Stimulated activated naive CD8-positive, alpha-beta T cell treated with anti-CD3 and anti-CD28 coated beads, Interleukin-15, Interleukin-2, amounts not matched to agents 100 U/mL and 50 U/mL, for 24 hours (primary cell): Measurements from ENCODE around the gene SDK2.
"Not testable (repeated sequence)": the region's sequence is repeated elsewhere in the genome, so short reads cannot be mapped to it uniquely, and the experiment has no call there.

ENCODE experiments used
- ATAC-seq: fragments of 150-1000 bp; cut with Tn5 transposase; one replicate; pipeline ENCODE4 v1.10.0; 2021
- DNase-seq: peaks from one replicate; pipeline ENCODE4 v3.0.0; 2021

SDK2 gene

DNA sequence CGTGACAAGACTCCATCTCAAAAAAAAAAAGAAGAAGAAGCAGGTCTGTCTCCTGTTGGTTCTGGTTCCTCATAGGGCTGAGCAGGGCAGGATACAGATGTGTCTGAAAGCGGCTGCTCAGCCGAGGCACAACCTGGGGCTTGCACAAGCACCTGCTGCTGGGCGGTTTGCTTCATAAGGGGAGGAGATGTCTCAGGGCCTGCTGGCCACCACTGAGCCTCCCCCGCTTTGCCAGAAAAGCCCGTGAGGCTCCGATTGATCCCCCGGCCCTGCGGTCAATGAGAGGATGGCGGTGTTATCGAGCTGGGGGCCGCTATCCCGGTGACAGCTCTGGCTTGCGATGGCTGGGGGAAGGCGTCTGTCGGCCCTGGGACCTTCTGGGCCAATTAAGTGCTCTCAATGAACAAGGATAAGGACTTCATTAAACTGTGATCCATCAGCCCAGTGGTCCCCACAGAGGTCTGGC, 162.0 kb downstream of the SDK2 start:
- ATAC-seq = no peak
- no peak for DNase-seq

DNA sequence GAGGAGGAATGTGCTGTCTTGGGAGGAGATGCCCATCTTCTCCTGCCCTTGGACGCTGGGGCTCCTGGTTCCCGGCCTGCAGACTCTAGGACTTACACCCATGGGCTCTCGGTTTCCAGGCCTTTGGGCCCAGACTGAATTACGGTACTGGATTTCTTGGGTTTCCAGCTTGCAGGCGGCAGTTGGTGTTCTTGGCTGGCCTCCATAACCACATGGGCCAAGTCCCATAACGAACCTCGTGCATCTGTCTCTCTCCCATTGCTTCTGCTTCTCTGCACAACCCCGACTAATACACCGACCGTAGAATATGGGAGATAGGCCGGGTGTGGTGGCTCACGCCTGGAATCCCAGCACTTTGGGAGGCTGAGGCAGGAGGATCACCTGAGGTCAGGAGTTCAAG, 162.6 kb downstream of the SDK2 start:
- ATAC-seq (no peak), DNase-seq (no peak)

DNA sequence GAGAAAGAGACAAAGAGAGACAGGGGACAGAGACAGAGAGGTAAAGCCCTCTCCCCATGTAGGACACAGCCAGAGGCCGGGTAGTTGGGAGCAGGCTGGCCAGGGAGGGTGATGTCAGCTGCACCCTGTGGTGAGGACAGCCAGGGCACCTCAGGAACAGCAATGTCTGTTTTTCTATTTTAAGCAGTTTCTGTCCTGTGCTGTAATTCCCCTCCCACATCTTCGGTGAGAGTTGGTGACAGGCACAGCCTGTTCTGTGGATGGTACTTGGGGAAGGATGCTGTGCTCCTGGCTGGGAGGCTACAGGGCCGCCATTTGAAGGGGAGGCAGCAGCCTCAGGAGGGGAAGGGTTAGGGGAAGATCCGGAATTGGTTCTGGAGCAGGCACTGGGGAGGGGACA, 163.5 kb downstream of the SDK2 start:
- no peak for DNase-seq
- no peak for ATAC-seq

DNA sequence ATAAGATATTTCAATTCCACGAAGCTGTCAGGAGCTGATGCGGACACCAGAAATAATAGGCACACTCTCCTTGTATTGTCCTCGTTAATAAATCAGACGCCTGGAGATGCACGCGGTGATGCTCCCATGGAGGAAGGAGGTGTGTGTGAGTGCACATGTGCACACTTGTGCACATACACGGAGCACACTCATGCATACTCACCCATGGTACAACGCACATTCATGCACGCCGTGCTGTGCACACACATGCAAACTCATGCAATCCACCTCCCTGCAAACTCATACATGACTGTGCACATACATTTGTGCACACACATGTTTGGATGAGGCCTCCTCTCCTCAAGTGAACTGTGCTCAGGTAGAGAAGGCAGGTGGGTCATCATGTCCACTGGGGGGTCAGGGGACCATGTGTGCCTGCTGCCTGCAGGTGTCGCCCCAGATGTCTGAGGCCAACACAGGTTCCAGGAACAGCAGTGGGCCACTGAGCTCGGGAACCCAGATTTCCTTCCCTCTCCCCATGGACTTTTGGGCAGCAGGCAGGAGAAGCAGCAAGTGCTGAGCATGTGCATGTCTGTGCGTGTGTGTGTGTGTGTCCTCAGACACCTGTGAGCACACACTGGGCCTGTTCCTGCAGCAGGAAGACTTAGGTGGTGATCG, 165.3 kb downstream of the SDK2 start:
- no peak for ATAC-seq

DNA sequence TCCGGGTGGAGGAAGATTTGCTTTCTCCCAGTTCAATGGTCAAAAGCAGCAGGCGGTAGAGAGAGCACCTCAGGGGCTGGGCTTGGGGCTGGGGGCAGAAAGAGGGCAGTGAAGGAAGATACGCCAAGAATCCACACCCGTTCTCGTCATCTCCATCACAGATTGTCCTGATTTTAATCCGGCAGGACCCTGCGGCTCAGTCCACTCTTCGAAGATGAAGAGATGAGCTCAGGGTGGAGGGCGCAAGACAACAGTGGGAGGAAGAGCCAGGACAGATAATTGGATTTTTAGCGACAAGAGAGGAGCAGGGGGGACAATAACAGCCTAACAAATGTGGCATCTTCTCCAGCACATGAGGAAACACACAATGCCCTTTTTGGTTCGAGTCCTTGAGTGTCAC, 165.9 kb downstream of the SDK2 start:
- ATAC-seq (no peak), DNase-seq (no peak)

More for the DNA sequence above, 165.3 kb downstream of the SDK2 start:
- no peak for DNase-seq

DNA sequence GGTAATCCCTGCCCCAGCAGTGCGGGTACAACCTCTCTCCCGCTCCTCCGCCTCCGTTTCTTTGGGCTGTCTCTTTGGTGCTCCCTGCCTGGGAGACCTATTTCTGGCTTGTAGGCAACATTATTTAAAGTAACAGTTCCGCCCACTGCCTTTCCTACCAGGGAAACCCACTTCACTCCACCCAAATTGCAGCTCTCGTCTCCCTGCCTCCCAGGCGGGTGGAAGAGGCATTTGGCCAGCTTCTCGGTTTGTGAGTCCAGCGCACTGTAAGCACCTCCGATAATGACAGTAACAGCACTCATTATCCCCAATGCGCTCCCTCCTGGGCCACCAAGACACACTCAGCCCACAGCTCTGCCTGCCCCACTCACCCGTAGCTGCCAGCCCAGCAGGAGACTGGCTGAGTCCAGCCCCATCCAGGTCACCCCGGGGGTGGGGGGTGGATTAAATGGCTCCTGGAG, 167.3 kb downstream of the SDK2 start:
- no peak for DNase-seq
- ATAC-seq = no peak

DNA sequence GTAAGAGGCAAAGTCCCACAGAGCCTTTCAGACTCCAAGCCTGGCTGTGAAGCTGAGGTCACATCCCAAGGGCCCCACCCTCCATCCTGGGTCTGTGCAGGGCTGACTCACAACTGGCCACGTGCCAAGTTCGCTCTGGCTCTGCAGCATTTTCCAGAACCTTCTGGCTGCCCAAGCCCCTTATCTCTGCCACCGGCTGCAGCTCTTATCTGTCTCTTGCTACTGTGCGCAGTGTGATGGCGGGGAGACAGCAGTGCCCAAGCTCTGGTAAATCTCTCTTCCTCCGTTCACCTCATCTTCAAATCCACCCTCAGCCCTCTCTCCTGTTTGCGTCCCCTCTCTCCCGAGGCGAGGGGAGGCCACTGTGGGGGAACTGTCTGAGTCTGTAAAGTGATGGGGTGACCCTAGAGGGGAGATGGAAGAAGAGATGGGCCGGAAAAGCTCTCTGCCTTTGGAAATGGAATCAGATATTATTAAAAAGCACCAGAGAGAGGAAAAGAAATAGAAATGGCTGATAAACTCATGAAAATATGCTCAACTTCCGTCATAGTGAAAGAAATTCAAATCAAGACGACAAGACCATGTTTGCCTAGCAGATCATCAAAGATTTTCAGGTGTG, 169.8 kb downstream of the SDK2 start:
- peak; percentile 7 for DNase-seq
- no peak for ATAC-seq

DNA sequence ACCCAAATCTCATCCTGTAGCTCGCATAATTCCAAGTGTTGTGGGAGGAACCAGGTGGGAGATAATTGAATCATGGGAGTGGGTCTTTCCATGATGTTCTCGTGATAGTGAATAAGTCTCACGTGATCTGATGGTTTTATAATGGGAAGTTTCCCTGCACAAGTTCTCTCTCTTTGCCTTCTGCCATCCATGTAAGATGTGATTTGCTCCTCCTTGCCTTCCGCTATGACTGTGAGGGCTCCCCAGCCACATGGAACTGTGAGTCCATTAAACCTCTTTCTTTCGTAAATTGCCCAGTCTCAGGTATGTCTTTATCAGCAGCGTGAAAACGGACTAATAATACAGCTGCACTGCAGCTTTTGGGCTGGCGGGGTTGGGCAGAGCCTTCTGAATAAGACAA, 171.5 kb downstream of the SDK2 start:
- DNase-seq, ATAC-seq: not testable (repeated sequence)

DNA sequence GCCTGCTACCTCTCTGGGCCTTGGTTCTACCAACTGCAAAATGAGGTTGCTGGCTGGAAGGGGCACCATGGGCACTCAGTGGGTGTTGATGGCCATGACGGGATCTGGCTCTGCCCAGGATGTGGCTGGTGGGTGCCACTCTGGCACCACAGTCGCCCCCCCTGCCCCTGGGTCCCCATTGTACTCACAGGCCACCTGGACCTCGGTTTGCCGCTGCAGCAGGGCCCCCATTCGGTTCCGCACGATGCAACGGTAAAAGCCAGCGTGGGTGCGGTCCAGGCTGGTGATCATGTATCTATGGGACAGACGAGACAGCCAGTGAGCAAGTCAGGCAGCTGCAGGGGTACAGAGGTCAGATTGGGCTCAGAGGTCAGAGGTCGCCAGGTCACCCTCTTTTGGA, 172.3 kb downstream of the SDK2 start:
- ATAC-seq (no peak), DNase-seq (no peak)

DNA sequence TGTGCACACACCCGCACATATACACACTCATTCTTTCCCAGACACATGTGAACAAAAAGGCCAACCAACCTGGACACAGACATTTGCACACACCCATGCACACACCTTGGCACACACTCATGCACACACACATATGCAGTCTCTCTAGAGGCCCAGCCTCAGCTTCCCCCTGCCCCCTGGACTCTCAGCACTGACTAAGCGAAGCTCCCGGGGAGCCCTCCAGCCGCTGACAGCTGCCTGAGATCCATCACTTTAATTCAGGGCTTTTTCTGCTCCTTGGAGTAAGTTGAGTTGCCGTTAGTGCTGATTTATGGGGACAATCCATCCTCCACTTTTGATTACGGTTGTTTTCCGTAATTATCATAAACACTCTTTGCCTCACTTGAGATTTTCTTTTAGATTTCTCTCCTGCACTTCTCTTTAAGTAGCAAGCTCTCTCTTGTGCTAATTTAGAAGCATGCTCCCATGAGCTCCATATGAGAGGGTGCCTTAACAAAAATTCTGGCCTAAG, 173.9 kb downstream of the SDK2 start:
- no peak for DNase-seq

DNA sequence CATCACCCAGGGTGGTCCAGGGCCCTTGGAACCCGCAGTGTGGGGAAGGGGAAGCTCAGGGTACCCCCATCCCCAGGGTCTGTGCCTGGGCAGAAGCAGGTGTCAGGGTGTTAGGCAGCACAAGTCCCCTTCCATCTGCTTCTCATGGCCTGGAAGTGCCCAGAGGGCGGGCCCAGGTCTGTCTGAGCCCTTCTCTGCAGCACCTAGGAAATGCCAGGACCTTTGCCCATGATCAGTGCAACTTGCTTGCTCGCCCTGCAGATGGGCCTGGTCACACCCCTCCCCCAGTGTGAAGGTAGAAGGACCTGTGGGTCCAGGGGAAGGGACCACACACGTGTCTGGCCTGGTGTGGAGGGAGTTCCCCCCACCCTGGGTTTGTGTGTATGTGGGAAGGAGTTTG, 174.9 kb downstream of the SDK2 start:
- ATAC-seq (no peak), DNase-seq (no peak)

More for the DNA sequence above, 173.9 kb downstream of the SDK2 start:
- no peak for ATAC-seq

DNA sequence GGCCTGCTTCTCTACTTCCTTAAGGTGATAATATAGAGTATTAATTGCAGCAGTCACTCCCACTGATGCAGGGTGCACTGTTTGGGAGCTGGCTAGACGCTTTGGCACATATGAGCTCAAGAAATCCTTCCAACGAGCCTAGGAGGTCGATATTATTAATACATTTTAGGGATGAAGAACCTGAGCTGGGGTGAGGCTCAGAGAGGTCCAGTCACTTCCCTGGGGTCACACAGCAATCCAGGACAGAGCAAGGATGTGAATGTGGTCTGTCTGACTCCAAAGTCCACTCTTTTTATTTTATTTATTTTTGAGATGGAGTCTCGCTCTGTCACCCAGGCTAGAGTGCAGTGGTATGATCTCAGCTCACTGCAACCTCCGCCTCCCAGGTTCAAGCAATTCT, 176.0 kb downstream of the SDK2 start:
- ATAC-seq = no peak

DNA sequence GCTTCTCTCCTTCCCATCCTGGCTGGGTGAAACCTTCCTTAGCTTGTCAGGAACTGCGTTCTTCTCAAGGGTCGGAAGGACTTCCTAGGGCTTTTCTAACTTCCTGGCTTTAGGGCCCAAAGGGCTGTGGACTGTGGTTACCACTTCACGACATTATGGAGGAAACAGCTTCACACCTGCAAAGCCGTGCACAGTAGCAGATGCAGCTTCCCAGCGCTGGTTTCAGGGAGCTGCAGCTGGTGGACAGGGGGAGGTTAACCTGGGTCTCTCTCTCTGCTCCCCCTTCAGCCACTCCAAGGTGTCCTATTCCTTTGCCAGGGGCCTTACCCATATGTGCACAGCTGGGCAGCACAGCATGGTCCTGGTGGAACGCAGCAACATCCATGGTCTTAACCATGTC, 176.6 kb downstream of the SDK2 start:
- DNase-seq (no peak), ATAC-seq (no peak)

More for the DNA sequence above, 176.0 kb downstream of the SDK2 start:
- no peak for DNase-seq

DNA sequence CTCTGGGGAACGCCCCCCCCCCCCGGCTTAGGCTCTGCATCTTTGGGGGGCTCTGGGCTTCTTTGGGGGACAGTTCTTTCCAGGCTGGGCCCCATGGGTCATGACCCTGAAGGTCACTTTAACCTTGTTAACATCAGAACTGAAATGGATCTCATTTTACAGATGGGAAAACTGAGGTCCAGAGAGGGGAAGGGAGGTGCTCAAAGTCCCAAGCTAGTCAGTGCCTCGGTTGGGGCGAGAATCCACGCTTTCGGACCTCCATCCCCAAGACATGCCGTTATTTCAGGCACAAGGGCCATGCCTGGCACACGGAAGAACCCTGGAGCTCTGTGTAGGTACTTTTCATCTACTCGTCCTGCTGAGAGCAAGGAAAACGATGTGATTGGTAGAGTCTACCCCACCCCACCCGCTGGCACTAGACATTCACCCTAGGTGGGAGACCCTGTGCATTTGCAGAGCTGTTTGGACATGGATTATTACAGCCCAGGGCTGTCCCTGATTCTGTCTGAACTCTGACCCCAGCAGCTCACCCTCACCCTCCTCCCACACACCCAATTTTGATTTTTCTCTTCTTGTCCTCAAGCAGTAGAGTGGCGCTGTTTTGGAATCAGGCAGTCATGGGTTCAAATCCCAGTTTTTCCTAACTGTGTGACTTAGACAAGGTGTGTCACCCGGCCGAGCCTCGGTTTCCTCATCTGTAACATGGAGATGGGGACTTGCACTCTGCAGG, 177.4 kb downstream of the SDK2 start:
- ATAC-seq = no peak
- no peak for DNase-seq

DNA sequence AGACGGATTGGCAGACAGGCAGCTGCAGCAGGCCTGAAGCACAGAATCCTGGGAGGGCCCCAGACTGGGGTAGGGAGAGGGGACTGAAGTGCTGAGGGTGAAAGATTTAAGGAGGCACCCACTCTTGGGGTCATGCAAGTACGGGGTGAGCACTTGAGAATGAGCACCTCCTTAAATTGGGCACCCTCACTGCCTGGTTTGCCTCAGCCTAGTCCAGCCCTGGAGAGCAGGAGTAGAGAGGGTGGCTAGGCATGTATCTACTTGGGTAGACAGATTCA, 178.4 kb downstream of the SDK2 start:
- no peak for DNase-seq

DNA sequence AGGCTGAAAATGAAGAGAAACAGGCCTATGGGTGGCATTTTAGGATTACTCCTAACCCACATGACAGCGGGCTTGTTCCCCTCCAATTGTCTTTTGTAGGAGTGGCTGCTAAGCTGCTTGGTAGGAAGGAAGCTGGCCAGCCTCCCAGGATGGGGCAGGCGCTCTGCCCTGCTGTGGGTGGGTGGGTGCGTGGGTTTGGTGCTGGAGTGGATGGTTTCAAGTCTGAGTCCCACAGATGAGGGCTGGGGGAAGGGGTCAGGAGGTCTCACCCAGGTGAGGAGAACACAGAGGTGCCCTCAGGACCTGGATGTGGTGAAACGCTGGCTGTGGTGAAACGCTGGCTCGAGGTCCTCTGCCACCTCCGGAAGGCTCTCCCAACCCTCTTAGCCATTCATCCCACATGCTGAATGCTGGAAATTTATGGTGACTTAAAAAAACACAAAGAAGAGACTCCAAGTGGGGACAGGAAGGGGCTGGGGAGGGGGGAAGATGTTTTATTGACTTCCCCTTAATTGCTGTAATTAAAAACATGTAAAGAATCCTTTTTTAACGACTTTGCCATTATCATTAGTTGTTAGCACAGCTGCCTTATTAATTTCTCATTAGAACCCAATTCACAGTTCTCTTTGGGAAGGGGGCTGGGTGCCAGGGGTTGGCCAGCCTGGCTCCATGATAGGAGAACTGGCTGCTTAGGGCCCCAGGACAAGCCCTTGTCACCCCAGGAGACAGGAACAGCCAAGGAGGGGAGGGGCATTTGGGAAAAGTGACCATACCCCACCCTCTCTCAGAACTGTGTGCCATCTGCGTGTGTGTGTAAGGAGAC, 178.9 kb downstream of the SDK2 start:
- no peak for ATAC-seq
- DNase-seq = no peak

More for the DNA sequence above, 178.4 kb downstream of the SDK2 start:
- ATAC-seq = no peak

DNA sequence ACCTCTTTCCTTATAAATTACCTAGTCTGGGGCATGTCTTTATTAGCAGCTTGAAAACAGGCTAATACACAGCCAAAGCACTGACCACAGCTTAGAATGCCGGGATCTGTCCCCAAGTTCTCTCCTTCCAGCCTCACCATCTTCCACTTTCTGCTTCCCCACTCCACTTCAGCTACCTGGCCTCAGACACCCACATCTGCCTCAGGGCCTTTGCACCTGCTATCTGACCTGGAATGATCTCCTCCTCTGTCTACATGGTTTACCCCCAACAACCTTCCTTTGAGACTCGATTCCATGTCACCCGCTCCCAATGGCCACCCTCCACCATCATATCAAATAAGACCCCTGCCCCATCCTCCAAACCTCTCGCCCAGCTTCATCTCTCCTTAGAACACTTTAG, 179.8 kb downstream of the SDK2 start:
- ATAC-seq = no peak
- DNase-seq = no peak

DNA sequence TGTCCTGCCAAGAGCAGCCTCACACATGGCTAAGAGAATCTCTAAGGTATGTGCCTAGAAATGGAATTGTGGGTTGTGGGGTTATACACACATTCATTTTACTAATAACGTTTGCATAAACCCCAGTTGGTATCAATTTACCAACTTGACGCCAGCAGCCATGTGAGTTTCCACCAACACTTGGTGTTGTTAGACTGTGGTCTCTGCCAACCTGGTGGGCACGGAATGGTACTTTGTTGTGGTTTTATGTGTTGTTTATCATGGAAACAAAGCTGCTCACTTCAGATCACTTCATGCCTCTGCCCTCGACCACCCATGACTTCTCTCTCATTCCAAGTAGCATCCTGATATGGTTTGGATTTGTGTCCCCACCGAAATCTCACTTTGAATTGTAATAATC, 180.4 kb downstream of the SDK2 start:
- DNase-seq = no peak
- ATAC-seq = no peak

DNA sequence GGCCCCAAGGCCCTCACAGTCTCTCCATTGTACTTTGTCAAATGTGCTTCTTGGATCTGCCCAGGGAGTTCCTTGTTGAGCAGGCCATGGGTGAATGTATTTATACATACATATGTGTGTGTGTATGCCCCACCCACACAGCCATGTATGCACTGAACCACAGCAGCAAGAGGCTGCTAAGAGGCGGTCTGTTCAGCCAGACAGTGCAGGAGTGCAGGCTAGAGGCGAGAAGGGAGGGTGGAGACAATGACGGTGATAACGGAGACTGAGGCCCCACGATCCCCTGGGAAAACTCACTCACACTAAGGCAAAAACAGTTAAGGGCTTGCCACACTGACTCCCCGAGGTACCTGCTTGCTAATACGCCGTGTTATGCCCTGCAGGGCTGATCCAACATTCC, 181.4 kb downstream of the SDK2 start:
- DNase-seq (no peak), ATAC-seq (no peak)

DNA sequence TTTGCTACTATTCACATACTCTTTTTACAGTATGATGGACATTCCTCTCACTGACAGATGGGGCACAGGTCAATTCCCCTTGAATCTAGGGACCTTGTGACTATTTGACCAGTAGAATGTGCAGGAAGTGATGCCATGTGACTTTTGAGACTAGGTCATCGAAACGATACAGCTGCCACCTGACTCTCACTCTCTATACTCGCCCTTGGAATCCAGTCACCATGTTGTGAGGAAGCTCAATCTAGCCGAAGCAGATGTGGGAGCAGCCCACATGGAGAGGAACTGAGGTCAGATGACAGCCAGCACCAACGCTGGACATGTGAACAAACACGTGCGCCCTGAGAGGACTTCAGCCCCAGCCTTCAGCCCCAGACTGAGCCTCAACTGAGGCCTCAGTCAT, 184.3 kb downstream of the SDK2 start:
- no peak for ATAC-seq
- DNase-seq = no peak

DNA sequence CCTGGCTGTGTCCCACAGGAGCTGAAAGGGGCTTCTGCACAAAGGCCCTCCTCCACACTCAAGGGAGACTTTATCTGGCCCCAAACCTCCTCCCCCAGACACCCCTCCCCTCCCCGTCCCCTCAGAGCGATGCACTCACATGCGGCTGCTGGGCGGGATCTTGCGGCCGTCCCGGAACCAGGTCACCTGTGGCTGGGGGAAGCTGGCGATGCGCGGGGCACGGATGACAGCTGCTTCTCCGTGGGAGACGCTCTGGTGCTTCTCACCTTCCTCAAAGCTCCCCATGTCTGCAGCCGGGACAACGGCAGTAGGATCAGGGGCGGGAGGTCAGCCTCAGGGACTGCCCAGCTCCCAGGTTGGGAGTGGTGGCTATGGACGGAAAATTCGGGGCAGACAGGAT, 188.5 kb downstream of the SDK2 start:
- DNase-seq = no peak
- no peak for ATAC-seq

DNA sequence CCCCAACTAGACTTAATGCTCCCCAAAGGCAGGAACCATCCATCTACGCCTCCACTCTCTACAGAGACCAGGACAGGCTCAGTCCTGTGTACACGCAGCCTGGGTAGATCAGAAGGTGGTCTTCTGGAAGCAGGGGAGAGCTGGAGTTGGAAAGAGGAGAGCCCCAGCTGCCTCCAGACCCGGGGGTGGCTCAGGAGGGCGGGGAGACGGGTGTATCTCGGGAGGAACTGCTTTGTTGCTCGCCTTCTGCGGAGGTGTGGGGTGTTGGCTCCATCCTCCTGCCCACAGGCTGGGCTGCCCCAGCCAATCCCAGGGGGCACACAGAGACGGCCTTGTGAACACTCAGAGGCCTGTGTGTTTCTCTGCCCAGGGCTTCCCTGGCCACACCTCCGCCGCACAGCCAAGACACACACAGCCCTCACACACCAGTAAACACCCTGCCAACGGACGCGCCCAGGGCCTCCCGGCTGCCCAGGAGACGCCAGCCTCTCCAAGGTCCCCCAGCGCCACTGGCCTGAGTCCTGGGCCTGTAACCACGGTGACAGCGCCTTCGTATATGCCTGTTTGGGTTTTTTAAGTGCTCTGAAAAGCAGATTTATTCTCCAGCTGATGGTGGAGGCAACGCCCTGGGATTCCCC, 189.1 kb downstream of the SDK2 start:
- DNase-seq (no peak), ATAC-seq (no peak)
